ENCODE results near the gene GALNT9. TPM values are rescaled to one million over a fixed set of nuclear protein-coding genes. Genes with fewer than 3 reads are reported as not detected.

GALNT9 gene
- total and polyA plus RNA-seq, 8 donors = 0.17 to 5.0 (median 2.8) TPM; not detected in 1

DNA sequence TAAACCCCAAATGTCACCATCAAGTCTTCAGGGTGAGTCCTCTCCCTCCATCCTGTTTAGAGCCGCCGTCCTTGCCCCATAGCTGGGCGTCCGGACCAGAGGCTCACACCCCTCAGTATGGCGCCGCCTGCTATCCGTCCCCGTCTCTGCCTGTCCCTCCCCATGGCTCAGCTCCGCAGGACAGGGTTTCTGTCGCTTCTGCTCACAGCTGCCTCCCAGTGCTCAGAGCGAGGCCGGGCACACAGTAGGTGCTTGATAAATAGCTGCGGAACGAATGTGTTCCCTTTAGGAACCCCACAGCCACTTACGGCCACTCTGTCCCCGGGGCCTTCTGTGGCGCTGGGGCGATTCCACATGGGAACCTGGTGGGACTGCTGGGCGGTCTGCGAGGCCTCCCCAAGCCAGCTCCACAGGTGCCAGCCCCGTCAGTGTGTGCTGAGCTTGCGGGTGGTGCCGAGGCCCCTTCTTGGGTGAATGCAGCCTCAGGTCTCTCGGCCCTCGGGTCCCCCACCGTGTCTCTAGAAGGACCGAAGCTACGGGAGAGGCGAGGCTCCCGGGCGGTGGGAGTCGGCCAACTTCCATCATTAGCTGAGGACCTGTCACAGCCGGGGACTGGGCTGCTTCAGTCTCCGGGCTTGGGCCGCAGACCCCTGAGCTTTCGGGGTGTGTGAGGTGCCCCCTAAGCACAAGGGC lies 122.2 kb downstream of the GALNT9 start:
- Histone ChIP-seq H3K4me1 (peaks cover 0 to 7% of the 10 kb centered on the region in 2 donors), H3K27me3 (peaks cover 32 to 61% of the 10 kb centered on the region in 2 donors), H3K4me3 (no peak overlapping the region), H3K27ac (no peak overlapping the region), H3K9me3 (peaks cover 0 to 5% of the 10 kb centered on the region in 2 donors), H3K36me3 (no peaks in the 10 kb centered on the region)
- TF ChIP-seq, protein P1, sequence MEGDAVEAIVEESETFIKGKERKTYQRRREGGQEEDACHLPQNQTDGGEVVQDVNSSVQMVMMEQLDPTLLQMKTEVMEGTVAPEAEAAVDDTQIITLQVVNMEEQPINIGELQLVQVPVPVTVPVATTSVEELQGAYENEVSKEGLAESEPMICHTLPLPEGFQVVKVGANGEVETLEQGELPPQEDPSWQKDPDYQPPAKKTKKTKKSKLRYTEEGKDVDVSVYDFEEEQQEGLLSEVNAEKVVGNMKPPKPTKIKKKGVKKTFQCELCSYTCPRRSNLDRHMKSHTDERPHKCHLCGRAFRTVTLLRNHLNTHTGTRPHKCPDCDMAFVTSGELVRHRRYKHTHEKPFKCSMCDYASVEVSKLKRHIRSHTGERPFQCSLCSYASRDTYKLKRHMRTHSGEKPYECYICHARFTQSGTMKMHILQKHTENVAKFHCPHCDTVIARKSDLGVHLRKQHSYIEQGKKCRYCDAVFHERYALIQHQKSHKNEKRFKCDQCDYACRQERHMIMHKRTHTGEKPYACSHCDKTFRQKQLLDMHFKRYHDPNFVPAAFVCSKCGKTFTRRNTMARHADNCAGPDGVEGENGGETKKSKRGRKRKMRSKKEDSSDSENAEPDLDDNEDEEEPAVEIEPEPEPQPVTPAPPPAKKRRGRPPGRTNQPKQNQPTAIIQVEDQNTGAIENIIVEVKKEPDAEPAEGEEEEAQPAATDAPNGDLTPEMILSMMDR (IDR thresholded peaks at IDR 0.05) = no peak
- ATAC-seq (no peak), DNase-seq (peak in 1 of 4 donors; percentile 70)
- intact Hi-C loops (cut with DNase I) = no loop called here

DNA sequence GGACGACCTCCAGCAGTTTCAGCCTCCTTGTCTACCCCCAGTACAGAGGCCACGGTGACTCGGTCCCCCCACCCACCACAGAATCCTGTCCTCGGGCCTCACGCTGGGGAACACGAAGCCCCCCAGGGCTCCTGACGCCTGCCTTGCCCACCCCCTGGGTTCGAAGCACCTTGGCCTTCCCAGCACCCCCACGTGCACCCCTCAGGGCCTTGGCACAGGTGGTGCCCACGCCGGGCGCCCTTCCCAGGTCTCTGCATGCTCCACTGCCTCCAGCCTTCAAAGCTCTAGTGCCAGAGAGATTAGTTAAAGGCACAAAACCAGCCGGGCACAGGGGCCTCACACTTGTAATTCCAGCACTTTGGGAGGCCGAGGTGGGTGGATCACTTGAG lies 123.3 kb downstream of the GALNT9 start:
- H3K27ac ChIP-seq = no peak overlapping the region
- no peak overlapping the region for H3K4me3 ChIP-seq
- peaks cover 0 to 7% of the 10 kb centered on the region in 2 donors for H3K4me1 ChIP-seq
- H3K27me3 ChIP-seq = peaks cover 32 to 73% of the 10 kb centered on the region in 2 donors
- TF ChIP-seq, protein P1 (IDR thresholded peaks at IDR 0.05) = no peak
- no peak for ATAC-seq
- peaks cover 0 to 5% of the 10 kb centered on the region in 2 donors for H3K9me3 ChIP-seq
- intact Hi-C loops (cut with DNase I) = no loop called here
- no peaks in the 10 kb centered on the region for H3K36me3 ChIP-seq
- DNase-seq = no peak

DNA sequence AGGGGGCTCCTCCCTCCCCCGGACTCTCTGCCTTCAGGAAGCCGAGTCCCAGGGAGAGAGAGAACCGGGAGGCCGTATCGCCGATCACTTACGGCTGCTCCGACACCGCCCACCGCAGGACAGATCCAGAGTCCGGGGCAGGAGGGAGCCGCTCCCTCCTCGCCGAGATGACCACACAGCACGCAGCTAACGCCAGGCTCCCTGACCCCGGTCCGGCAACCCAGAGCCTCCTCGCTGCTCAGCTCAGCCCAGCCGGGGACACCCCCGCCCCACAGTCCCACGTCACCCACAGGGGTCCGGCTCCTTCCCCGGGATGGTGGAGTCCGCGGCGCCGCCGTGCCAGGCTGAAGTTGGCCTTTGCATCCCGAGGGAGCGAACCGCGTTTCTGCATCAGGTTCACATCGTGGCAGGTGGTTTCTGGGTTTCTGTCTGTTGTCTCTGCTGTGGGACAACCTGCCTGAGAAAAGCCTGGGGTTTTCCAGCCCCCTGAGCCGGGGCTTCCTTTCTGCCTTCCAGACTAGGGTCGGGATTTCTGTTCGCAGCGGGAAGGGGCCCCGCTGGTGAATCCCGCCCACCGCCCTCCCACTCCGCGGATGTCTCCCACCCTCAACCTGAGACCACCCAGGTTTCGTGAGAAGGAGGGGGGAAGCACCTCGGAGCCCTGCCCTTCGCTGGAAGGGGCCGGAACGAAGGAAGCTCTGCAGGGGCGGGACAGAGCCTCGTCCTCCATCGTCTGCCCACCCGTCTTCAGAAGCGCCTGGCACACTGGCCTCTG lies 123.9 kb downstream of the GALNT9 start:
- no peak overlapping the region for H3K4me3 ChIP-seq
- peaks cover 0 to 5% of the 10 kb centered on the region in 2 donors for H3K9me3 ChIP-seq
- ATAC-seq (no peak), DNase-seq (peak in 2 of 4 donors; percentile 21 to 68)
- peaks cover 32 to 79% of the 10 kb centered on the region in 2 donors for H3K27me3 ChIP-seq
- H3K36me3 ChIP-seq = no peaks in the 10 kb centered on the region
- TF ChIP-seq, protein P1 (IDR thresholded peaks at IDR 0.05) = no peak
- intact Hi-C loops (cut with DNase I) = no loop called here
- H3K27ac ChIP-seq = no peak overlapping the region
- H3K4me1 ChIP-seq = peaks cover 0 to 7% of the 10 kb centered on the region in 2 donors

DNA sequence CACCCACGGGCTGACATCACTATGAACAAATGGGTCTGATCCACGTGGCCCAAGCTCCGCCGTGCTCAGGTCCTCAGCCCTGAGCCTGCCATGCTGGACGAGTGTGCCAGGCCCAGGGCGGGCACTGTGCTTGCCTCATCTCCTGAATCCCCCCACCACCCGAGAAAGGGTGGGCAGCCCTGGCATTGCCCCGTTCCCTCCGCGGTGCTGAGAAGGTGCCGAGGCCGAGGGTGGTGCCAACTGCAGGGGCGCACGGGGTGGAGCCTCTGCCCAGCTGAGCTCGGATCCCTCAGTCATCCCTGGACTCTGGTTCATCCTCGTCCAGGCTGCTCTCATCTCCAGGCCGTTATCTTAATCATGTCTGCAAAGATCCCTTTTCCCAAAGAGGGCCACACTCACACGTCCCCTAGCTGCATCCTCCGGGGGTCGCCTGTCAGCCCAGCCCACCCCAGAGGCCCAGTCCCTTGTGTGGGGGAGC lies 124.6 kb downstream of the GALNT9 start:
- Histone ChIP-seq H3K36me3 (no peaks in the 10 kb centered on the region), H3K4me1 (peaks cover 0 to 7% of the 10 kb centered on the region in 2 donors), H3K9me3 (peaks cover 0 to 5% of the 10 kb centered on the region in 2 donors), H3K27ac (no peak overlapping the region), H3K27me3 (peaks cover 32 to 85% of the 10 kb centered on the region in 2 donors), H3K4me3 (no peak overlapping the region)
- intact Hi-C loops (cut with DNase I) = no loop called here
- no peak for ATAC-seq
- DNase-seq = peak in 1 of 4 donors; percentile 67
- TF ChIP-seq, protein P1 (IDR thresholded peaks at IDR 0.05) = no peak

Measured in left lung (tissue), 10 donors.